Endometrial microvascular endothelial cells (primary cell): Measurements from ENCODE around the gene ZNF521. TPM values are rescaled to one million over a fixed set of nuclear protein-coding genes. Genes with fewer than 3 reads are reported as not detected.

Source experiments
- in situ Hi-C: cut with HindIII; loops from 2 replicates; pipeline ENCODE4 v1.10.0; 2017; ENCODE audit warnings: low sequenced_read_pairs, low pct_unique_long_range_greater_than_20kb; ENCODE audit errors: inconsistent ontology term
- total RNA-seq: library from RNA; depleted of rRNA; stranded (reverse); fragments of >200 nt; gene quantifications from one replicate; pipeline ENCODE4 v1.2.3, GENCODE V29; 2015; ENCODE audit errors: inconsistent ontology term

The ZNF521 gene
- total RNA-seq, 1 donor from 2014 or later = 43.0 TPM

- in situ Hi-C loops = no loop called here
Measured at GRCh38 chr18:25164848-25165811, 186.8 kb downstream of the ZNF521 start.

GRCh38 chr18:25164211-25164847 lies 187.6 kb downstream of the ZNF521 start:
- in situ Hi-C loops = no loop called here

- in situ Hi-C loops = no loop called here
Measured at GRCh38 chr18:25153426-25153825, 198.5 kb downstream of the ZNF521 start.

- in situ Hi-C loops = no loop called here
Measured at GRCh38 chr18:25147877-25148488, 204.0 kb downstream of the ZNF521 start.

- in situ Hi-C loops = no loop called here
Measured at GRCh38 chr18:25146512-25146910, 205.5 kb downstream of the ZNF521 start.

- in situ Hi-C loops = no loop called here
Measured at GRCh38 chr18:25145731-25146511, 206.0 kb downstream of the ZNF521 start.

GRCh38 chr18:25144820-25145219 lies 207.1 kb downstream of the ZNF521 start:
- in situ Hi-C loops = no loop called here

- in situ Hi-C loops = no loop called here
Measured at GRCh38 chr18:25141886-25142285, 210.1 kb downstream of the ZNF521 start.

GRCh38 chr18:25141399-25141798 lies 210.6 kb downstream of the ZNF521 start:
- in situ Hi-C loops = no loop called here

GRCh38 chr18:25140962-25141308 lies 211.0 kb downstream of the ZNF521 start:
- in situ Hi-C loops = no loop called here

GRCh38 chr18:25140124-25140961 lies 211.6 kb downstream of the ZNF521 start:
- in situ Hi-C loops = no loop called here

GRCh38 chr18:25137197-25137472 lies 214.8 kb downstream of the ZNF521 start:
- in situ Hi-C loops = no loop called here

GRCh38 chr18:25136416-25137196 lies 215.4 kb downstream of the ZNF521 start:
- in situ Hi-C loops = no loop called here

GRCh38 chr18:25134861-25135260 lies 217.1 kb downstream of the ZNF521 start:
- in situ Hi-C loops = no loop called here

- in situ Hi-C loops = no loop called here
Measured at GRCh38 chr18:25133879-25134278, 218.1 kb downstream of the ZNF521 start.

GRCh38 chr18:25132786-25133496 lies 219.0 kb downstream of the ZNF521 start:
- in situ Hi-C loops = no loop called here

GRCh38 chr18:25126751-25127150 lies 225.2 kb downstream of the ZNF521 start:
- in situ Hi-C loops = no loop called here
